CD4-positive, alpha-beta T cell treated with Interleukin-17A for 4 hours (primary cell): Measurements from ENCODE around the gene EMC8.
"Not testable (repeated sequence)": the region's sequence is repeated elsewhere in the genome, so short reads cannot be mapped to it uniquely, and the experiment has no call there.

ENCODE experiments used
- DNase-seq: peaks from one replicate; pipeline ENCODE4 v3.0.0-alpha.2; 2020; ENCODE audit warnings: mixed read lengths

Gene EMC8

GRCh38 chr16:85799497-85800320 lies at the start of gene EMC8, which contains the start of gene COX4I1:
TSS of gene EMC8 (minus strand) at chr16:85799544. CDS start at chr16:85799295, 249 bp downstream.
TSS of gene COX4I1 (plus strand) at chr16:85799695. CDS start at chr16:85801206, 1,511 bp downstream.
- peak; percentile 92 for DNase-seq

- no peak for DNase-seq
Measured at GRCh38 chr16:85848986-85849385, 49.6 kb upstream of the EMC8 start.

GRCh38 chr16:85847681-85848601 lies 48.6 kb upstream of the EMC8 start:
- DNase-seq, result no peak

GRCh38 chr16:85847036-85847435 lies 47.7 kb upstream of the EMC8 start:
- DNase-seq, result no peak

GRCh38 chr16:85846461-85846860 lies 47.1 kb upstream of the EMC8 start:
- DNase-seq, result no peak

- DNase-seq, result no peak
Measured at GRCh38 chr16:85845266-85845665, 45.9 kb upstream of the EMC8 start.

- no peak for DNase-seq
Measured at GRCh38 chr16:85844786-85845185, 45.4 kb upstream of the EMC8 start.

GRCh38 chr16:85844169-85844481 lies 44.8 kb upstream of the EMC8 start:
- no peak for DNase-seq

GRCh38 chr16:85843471-85844168 lies 44.3 kb upstream of the EMC8 start:
- DNase-seq, result no peak

- no peak for DNase-seq
Measured at GRCh38 chr16:85842848-85843247, 43.5 kb upstream of the EMC8 start.

- no peak for DNase-seq
Measured at GRCh38 chr16:85842435-85842834, 43.1 kb upstream of the EMC8 start.

- no peak for DNase-seq
Measured at GRCh38 chr16:85840801-85841200, 41.5 kb upstream of the EMC8 start.

GRCh38 chr16:85840395-85840794 lies 41.1 kb upstream of the EMC8 start:
- no peak for DNase-seq

GRCh38 chr16:85839681-85840240 lies 40.4 kb upstream of the EMC8 start:
- DNase-seq, result no peak

- DNase-seq, result no peak
Measured at GRCh38 chr16:85838876-85839585, 39.7 kb upstream of the EMC8 start.

- no peak for DNase-seq
Measured at GRCh38 chr16:85838381-85838780, 39.0 kb upstream of the EMC8 start.

- DNase-seq, result not testable (repeated sequence)
Measured at GRCh38 chr16:85837654-85838053, 38.3 kb upstream of the EMC8 start.

- DNase-seq, result no peak
Measured at GRCh38 chr16:85836706-85837582, 37.6 kb upstream of the EMC8 start.

GRCh38 chr16:85835956-85836705 lies 36.8 kb upstream of the EMC8 start:
- no peak for DNase-seq

- DNase-seq, result no peak
Measured at GRCh38 chr16:85835227-85835751, 35.9 kb upstream of the EMC8 start.
